MV-4-11 (cell line): ENCODE results near the gene LIN54.
"Not testable (repeated sequence)": the region's sequence is repeated elsewhere in the genome, so short reads cannot be mapped to it uniquely, and the experiment has no call there.

ENCODE experiments used
- DNase-seq: peaks from one replicate; lab custom pipeline; 2025; lab: John Stamatoyannopoulos, UW

Gene LIN54

GRCh38 chr4:83010522-83011318 is at the start of gene LIN54:
LIN54 (minus strand) TSS chr4:83010823; CDS start chr4:82984844, 25,979 bp downstream.
- peak; percentile 72 for DNase-seq

- no peak for DNase-seq
Measured at GRCh38 chr4:83054928-83055327, 44.3 kb upstream of the LIN54 start.

GRCh38 chr4:83048781-83049180 is 38.2 kb upstream of the LIN54 start:
- not testable (repeated sequence) for DNase-seq

GRCh38 chr4:83046693-83047473 is 36.3 kb upstream of the LIN54 start:
- DNase-seq: no peak

- DNase-seq: peak; percentile 40
Measured at GRCh38 chr4:83043801-83044407, 33.3 kb upstream of the LIN54 start.

DNA sequence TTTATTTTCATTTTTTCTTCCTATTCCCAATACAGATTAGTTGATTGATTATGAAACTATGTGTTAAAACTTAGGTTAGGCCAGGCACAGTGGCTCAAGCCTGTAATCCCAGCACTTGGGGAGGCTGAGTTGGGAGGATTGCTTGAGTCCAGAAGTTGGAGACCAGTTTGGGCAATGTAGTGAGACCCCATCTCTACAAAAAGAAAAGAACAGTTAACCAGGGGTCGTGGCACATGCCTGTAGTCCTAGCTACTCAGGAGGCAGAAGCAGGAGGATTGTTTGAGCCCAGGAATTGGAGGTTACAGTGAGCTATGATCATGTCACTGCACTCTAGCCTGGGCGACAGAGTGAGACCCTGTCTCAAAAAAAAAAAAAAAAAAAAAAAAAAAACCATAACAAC is 32.5 kb upstream of the LIN54 start:
- DNase-seq: not testable (repeated sequence)

DNA sequence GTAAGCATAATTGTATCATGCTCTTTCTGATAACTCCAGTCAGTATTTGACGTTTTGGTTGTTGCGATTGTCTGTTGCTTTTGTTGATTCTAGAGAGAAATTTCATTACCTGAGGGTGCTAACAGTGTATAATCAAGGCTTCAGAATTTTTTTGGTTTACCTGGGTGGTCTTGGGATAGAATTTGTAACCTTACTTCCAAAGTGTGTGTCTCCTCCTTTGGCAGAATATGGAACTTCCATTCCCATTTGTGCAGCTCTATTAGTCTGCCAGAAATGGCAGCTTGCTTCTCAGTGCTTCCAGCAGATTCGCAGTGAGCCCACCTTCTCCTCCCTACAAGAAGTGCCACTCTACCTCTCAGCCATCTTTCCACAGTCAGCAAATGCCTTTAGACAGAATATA is 29.6 kb upstream of the LIN54 start:
- no peak for DNase-seq

GRCh38 chr4:83036991-83037665 is 26.5 kb upstream of the LIN54 start:
- DNase-seq: no peak

GRCh38 chr4:83034630-83035494 is 24.2 kb upstream of the LIN54 start, which contains the start of gene COPS4:
COPS4 (plus strand) TSS chr4:83035183; CDS start chr4:83035225, 42 bp downstream.
- peak; percentile 100 for DNase-seq

DNA sequence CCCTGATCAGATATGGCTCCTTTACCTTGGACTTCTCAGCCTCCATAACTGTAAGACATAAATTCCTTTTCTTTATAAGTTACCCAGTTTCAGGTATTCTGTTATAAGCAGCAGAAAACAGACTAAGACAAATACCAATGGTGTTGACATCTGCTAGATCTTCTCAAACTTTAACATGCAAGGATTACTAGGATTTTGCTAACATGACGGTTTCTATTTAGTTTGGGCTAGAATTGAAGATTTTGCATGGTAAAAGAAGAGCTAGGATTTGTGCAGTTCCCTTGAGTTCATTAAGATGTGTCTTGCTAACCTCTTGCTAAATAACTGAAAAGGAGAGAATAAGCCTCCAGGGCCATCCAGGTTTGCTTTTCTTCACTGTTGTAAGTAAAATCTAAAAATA is 19.1 kb upstream of the LIN54 start:
- DNase-seq: no peak

DNA sequence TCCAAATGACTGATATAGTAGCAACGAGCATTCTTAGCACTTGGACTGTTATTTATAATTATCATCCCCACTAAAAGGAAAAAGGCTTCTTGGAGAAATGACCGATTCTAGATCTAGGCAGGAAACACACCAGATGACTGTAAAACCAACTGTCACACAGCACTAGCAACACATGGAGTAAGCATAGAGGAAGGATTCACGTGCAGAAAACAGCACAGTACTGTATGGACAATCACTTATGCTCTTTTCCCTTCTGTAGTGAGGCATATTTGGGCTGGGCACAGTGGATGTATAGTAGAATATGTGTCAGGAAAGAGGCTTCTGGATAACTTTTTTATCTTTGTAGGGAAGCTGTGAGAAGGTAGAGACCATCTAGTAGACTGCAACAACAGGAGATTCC is 18.4 kb upstream of the LIN54 start:
- DNase-seq: no peak

DNA sequence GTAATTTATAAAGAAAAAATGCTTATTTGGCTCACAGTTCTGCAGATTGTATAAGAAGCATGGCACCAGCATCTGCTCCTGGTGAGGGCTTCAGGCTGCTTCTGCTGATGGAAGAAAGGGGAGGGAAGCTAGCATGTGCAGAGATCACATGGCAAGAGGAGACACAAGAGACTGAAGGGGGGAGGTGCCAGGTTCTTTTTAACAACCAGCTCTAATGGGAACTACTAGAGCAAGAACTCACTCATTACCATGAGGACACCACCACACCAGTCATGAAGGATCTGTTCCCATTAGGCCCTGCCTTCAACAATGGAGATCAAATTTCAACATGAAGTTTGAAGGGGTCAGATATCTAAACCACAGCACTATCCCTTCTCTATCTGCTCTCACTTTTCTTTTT is 14.9 kb upstream of the LIN54 start:
- peak; percentile 24 for DNase-seq

DNA sequence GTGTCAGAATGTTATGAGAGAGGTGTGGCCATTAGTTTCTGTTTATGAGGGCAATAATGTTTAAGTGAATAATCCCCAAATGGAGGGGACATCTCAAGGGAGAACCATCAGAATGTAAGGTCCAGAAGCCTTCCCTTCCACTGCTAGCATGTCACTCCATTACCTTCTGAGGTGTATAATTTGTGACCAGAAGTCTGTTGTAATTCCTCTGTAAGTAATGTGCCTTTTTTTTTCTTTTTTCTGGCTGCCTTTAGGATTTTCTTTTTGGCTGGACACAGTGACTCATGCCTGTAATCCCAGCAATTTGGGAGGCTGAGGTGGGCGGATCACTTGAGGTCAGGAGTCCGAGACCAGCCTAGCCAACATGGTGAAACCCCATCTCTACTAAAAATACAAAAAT is 13.6 kb upstream of the LIN54 start:
- no peak for DNase-seq

DNA sequence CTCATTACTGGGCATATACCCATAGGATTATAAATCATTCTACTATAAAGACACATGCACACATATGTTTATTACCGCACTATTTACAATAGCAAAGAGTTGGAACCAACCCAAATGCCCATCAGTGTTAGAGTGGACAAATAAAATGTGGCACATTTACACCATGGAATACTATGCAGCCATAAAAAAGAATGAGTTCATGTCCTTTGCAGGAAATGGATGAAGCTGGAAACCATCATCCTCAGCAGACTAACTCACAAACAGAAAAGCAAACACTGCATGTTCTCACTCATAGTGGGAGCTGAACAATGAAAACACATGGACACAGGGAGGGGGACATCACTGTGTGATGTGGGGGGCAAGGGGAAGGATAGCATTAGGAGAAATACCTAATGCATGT is 13.0 kb upstream of the LIN54 start:
- not testable (repeated sequence) for DNase-seq

- DNase-seq: peak; percentile 10
Measured at GRCh38 chr4:83022724-83023450, 12.3 kb upstream of the LIN54 start.

- DNase-seq: peak; percentile 31
Measured at GRCh38 chr4:83019794-83020494, 9.3 kb upstream of the LIN54 start.

DNA sequence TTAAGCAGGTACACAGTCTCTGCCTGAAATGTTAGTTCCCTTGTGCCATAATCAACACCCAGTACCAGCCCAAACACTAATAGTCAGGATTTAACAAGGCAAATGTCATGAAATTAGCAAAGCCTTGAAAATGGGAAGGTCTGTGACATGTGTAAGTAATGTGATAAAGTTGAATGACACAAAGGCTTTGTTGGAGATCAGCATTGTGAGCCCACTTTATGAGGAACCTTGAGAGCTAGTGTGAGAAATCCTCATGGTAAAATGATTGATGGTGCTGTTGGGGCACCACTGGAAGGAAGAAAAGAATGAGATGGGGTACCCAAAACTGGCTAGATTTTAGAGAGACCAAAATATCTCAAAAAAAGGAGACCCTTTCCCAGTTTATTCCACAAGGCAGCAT is 3.3 kb upstream of the LIN54 start:
- peak; percentile 14 for DNase-seq

DNA sequence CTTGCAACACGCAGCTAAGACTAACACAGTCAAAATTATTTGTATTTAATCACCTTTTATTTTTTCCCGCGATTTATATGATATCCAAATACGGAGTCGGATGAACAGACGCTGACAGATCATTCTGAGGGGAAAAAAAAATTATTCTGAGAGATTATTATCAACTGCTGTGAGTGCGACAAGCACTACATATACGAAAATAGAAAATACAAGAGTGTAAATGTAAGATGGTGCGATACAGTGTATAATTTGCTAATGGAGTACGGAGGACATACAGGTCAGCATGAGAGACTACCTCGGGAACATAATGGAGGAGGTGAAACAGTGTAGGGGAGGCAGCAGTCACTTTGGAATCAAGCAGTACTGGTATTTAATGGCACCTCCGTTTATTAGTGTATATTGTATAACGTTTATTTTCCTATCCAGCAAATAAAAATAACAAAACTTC is 2.8 kb upstream of the LIN54 start:
- no peak for DNase-seq

DNA sequence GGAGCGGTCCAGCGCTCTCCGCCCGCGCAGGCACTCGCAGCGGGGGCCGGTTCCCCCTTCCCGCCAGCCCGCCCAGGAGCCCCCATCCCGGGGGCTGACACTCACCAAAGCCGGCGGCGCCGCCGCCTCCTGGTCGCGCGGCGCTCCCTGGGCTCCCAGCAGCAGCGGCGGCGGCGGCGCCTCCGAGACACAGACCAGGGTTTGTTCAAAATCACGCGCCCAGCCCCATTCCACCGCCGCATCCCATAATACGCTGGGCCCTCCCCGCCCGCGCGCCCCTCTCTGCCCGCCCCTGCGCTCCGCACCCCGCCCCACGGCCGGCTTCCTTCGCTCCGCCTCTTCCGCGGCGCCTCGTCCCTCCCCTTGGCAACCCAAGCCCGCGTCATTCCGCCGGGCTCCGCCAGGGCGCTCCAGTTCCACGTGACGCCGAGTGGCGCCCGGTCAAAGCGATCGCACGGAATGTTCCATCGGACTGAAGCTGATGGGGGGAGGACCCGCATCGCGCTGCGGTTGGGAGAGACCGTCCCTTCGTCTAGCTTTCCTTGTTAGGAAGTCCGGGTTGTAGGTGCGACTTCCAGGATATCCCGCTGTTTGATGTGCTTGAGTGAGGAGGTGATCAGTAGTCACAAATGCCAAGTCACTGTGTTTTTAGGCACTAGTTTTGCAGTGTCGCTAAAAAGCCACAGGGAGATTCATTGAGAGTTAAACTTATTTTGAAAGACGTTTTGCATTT is 2.2 kb upstream of the LIN54 start:
- peak; percentile 95 for DNase-seq
